Activated CD8-positive, alpha-beta memory T cell treated with anti-CD3 and anti-CD28 coated beads for 4 hours (primary cell): ENCODE results near the gene OOSP4A.

Experiments used
- DNase-seq, 2 donors: peaks; one replicate each; pipeline ENCODE4 v3.0.0-alpha.2; 2020; ENCODE audit warnings: low read depth in 2 of 2

OOSP4A gene

GRCh38 chr11:59963733-59964132 is at the start of gene OOSP4A:
Gene OOSP4A (plus strand): TSS chr11:59964033. CDS start chr11:59964033, 0 bp downstream.
- DNase-seq: no peak

- no peak for DNase-seq
These were observed 45.4 kb upstream of the OOSP4A start for GRCh38 chr11:59918480-59918879.

DNA sequence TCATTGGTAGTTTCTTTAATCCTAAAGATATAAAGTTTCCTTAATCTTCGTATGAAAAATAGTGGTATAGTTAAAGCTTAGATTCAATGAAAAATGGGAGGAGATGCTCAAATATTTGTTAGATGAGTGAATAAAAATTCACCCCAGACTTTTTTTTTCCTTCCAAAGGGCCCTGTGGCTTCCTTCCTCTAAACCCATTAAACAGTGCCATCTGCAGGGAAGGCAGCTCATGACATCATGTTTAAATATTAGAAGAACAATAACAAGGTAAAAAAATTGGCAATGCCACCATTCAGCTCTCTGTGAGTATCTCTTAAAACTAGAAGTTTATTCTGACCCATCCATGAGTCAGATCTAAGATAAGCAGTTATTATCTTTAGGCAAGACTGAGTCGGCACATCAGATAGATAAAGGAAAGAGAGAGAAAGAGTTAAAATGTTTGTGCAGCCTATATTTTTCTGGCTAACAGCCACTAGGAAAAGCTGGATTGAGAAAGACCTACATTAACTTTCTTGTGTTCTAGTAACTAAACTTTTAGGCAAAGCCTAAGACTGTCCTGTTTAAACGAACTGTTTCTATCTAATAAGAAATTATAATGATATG is 44.7 kb upstream of the OOSP4A start:
- no peak for DNase-seq

- no peak for DNase-seq
These were observed 40.0 kb upstream of the OOSP4A start for GRCh38 chr11:59923813-59924212.

- DNase-seq: no peak
These were observed 32.1 kb upstream of the OOSP4A start for GRCh38 chr11:59931688-59932087.

- no peak for DNase-seq
These were observed 25.7 kb upstream of the OOSP4A start, which contains the start of gene OOSP1 for GRCh38 chr11:59938132-59938531. Gene OOSP1 (plus strand): TSS chr11:59938432. CDS start chr11:59938455, 23 bp downstream.

- no peak for DNase-seq
These were observed 25.1 kb upstream of the OOSP4A start for GRCh38 chr11:59938718-59939117.

DNA sequence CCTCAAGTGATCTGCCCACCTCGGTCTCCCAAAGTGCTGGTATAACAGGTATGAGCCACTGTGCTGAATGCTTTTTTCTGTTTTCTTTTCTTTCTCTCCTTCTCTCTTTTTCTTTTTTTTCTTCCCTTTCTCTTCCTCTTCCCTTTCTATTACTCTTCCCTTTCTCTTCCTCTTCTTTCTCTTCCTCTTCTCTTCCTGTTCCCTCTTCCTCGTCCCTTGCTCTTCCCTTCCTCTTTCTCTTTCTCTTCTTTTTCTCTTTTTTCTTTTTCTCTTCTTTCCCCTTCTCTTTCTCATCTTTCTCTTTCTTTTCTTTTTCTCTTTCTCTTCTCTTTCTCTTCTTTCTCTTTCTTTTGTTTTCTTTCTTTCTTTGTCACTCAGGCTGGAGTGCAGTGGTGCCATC is 24.4 kb upstream of the OOSP4A start:
- DNase-seq: no peak

- no peak for DNase-seq
These were observed 22.7 kb upstream of the OOSP4A start for GRCh38 chr11:59941091-59941490.

GRCh38 chr11:59943997-59944714 is 19.7 kb upstream of the OOSP4A start:
- DNase-seq: no peak

- DNase-seq: no peak
These were observed 19.1 kb upstream of the OOSP4A start for GRCh38 chr11:59944720-59945119.

GRCh38 chr11:59953463-59954218 is 10.2 kb upstream of the OOSP4A start:
- no peak for DNase-seq

GRCh38 chr11:59954219-59954847 is 9.5 kb upstream of the OOSP4A start:
- no peak for DNase-seq

DNA sequence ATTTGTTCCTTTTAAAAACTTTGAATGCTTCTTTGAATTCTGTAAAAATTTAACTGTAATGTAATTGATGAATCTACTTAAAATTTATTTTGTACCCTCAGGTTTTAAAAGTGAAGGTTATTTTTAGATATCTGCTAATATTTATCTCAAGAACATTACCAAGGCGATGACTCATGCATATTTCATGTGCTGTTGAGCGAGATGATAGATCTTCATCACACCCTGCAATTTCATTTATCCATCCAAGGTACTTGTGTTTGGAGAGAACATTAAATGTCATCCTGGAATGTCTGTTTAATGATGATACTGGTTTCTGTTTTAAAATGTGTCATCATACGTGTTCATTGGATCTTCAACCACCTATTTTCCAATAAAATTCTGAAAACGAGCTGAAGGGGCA is 6.7 kb upstream of the OOSP4A start:
- DNase-seq: no peak

- no peak for DNase-seq
These were observed 3.1 kb upstream of the OOSP4A start for GRCh38 chr11:59960502-59961381.

GRCh38 chr11:59962107-59962482 is 1.7 kb upstream of the OOSP4A start:
- no peak for DNase-seq

- no peak for DNase-seq
These were observed 1.6 kb downstream of the OOSP4A start for GRCh38 chr11:59965424-59965823.

DNA sequence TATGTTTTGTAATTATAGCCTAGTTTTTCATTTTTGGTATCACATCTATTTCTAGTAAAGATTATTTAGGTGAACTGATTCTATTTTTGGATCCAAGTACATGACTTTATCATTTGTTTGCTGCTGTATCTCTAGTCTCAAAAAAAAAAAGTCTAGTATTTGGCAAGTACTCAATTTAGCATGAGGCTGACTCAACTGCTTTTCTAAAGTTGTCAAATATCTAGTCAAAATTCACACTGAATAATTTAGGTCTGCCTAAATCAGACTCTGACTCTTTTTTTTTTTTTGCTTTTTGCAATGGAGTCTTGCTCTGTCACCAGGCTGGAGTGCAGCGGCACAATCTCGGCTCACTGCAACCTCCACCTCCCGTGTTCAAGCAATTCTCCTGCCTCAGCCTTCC is 2.4 kb downstream of the OOSP4A start:
- no peak for DNase-seq

- no peak for DNase-seq
These were observed 4.0 kb downstream of the OOSP4A start for GRCh38 chr11:59967677-59968394.

GRCh38 chr11:59968395-59968783 is 4.6 kb downstream of the OOSP4A start:
- DNase-seq: no peak

GRCh38 chr11:59973097-59973496 is 9.3 kb downstream of the OOSP4A start:
- DNase-seq: no peak
